T-helper 1 cell (primary cell): ENCODE data around the gene PLEKHA6.

ENCODE experiments used
- DNase-seq, 5 donors: peaks; one replicate each; pipeline ENCODE4 v3.0.0-alpha.2; 2012 to 2020

Gene PLEKHA6

GRCh38 chr1:204176049-204176448 is 183.7 kb downstream of the PLEKHA6 start:
- DNase-seq = no peak

GRCh38 chr1:204174958-204175357 is 184.8 kb downstream of the PLEKHA6 start:
- no peak for DNase-seq

GRCh38 chr1:204172404-204173029 is 187.2 kb downstream of the PLEKHA6 start:
- no peak for DNase-seq

- no peak for DNase-seq
Observed at GRCh38 chr1:204171751-204172178, 188.0 kb downstream of the PLEKHA6 start.

GRCh38 chr1:204170494-204171155 is 189.1 kb downstream of the PLEKHA6 start:
- no peak for DNase-seq

- DNase-seq = no peak
Observed at GRCh38 chr1:204169858-204170257, 189.9 kb downstream of the PLEKHA6 start.
